Measurements from ENCODE around the gene SNAP47.
A peak's percentile ranks its signal among the peaks of the same experiment; 100 is the strongest.

SNAP47 gene

GRCh38 chr1:227790868-227791267 is 55.6 kb downstream of the SNAP47 start:
- intact Hi-C loops (cut with DNase I) = no loop called here
- peak in 1 of 42 donors; percentile 22 for DNase-seq

DNA sequence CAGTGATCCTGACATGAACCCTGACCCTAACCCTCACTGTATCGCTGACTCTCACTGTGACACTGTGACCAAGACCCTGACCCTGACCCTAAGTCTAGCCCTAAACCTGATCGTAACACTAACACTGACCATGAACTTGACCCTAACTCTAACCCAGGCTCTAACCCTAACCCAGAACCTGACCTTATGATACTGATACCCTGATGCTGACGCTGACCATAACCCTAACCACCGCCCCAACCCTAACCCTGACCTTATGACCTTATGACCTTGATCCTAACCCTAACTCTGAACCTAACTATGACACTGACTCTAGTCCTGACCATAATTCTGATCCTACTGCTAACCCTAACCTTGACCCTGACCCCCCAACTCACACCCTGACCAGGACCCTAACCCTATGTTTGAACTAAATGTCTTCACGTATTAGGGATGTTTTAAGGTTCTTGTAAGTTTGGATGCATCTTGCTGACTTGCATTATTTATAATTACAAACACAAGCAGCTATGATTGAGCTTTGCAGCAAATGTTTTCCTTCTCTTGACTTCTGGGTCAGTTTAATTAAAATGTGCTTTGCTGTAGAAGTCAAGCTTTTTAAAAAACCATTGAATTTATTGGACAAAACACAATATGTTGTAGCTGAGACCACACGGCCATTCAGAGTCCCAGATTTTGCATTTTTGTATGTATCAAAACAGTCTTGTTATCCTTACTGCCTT is 56.3 kb downstream of the SNAP47 start:
- intact Hi-C loops (cut with DNase I) = no loop called here
- DNase-seq = peak in 1 of 42 donors; percentile 14

GRCh38 chr1:227792216-227793078 is 57.2 kb downstream of the SNAP47 start:
- intact Hi-C loops (cut with DNase I) = no loop called here
- peak in 2 of 42 donors; percentile 35 to 36 for DNase-seq

- intact Hi-C loops (cut with DNase I) = no loop called here
Observed at GRCh38 chr1:227793079-227793947, 58.1 kb downstream of the SNAP47 start.

DNA sequence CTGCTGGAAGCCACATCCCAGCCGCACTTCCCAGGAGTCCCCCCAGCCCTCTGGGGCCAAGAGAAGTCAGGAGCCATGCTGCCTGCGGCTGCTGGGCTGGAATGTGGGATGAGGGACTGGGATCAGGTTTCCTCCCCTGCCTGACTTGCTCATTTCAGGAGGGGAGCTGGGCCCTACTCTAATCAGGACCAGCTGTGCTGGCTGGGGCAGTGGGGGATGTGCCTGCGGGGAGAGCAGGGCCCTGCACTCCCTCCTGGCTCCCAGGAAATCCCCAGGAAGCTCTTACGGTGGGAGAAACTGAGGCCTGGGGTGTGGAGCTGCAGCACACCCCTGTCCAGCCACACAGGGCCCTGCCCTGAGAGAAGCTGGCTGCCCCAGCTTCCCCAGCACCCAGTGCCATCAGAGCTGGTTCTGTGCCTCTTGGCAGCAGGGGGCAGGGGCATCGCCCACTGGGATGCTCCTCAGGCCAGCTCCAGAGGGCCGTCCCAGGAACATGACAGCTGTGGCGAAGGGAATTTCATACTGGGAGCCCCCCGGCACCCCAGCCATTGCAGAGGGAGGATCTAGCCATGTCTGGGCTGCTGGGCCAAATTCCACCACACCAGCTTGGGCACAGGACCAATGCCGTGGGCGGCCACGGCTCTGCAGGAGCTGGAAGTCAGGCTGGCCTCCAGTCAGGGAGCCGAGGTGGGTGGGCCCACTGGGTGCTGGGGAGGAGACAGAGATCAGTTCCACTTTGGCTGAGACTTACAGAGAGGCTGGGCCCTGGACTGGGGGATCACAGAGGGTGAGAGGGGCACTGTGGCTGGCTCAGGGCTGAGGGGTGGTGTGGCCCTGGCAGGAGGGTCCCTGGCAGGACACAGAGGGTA is 58.9 kb downstream of the SNAP47 start:
- intact Hi-C loops (cut with DNase I) = no loop called here
- peak in 2 of 42 donors; percentile 35 to 40 for DNase-seq

More at GRCh38 chr1:227793079-227793947, 58.1 kb downstream of the SNAP47 start:
- DNase-seq = peak in 1 of 42 donors; percentile 39

- peak in 1 of 42 donors; percentile 33 for DNase-seq
- intact Hi-C loops (cut with DNase I) = no loop called here
Observed at GRCh38 chr1:227794817-227795192, 59.6 kb downstream of the SNAP47 start.

- intact Hi-C loops (cut with DNase I) = no loop called here
Observed at GRCh38 chr1:227795732-227796131, 60.5 kb downstream of the SNAP47 start.

GRCh38 chr1:227796359-227796915 is 61.2 kb downstream of the SNAP47 start:
- intact Hi-C loops (cut with DNase I) = no loop called here
- no peak for DNase-seq

More at GRCh38 chr1:227795732-227796131, 60.5 kb downstream of the SNAP47 start:
- no peak for DNase-seq

DNA sequence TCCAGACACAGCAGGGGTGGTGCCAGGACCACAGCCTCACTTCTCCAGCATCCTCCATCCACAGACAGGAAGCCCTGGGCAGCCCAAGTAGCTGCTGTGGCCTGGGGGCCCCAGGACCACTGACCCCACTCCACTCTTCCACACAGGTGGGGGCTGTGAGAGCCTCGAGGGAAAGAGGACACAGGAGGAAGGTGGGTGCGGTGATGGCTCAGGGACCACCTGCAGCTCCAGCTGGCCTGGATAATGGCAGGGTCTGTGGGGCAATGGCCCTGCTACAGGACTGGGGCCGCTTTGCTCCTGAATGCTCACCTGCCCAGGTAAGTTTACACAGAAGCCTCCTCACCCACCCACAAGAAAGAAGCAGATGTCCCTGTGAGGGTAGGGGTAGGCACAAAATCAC is 61.9 kb downstream of the SNAP47 start:
- intact Hi-C loops (cut with DNase I) = no loop called here
- DNase-seq = no peak

GRCh38 chr1:227797625-227798024 is 62.4 kb downstream of the SNAP47 start:
- intact Hi-C loops (cut with DNase I) = no loop called here
- no peak for DNase-seq

GRCh38 chr1:227798078-227798802 is 63.0 kb downstream of the SNAP47 start:
- intact Hi-C loops (cut with DNase I) = no loop called here
- DNase-seq = no peak

DNA sequence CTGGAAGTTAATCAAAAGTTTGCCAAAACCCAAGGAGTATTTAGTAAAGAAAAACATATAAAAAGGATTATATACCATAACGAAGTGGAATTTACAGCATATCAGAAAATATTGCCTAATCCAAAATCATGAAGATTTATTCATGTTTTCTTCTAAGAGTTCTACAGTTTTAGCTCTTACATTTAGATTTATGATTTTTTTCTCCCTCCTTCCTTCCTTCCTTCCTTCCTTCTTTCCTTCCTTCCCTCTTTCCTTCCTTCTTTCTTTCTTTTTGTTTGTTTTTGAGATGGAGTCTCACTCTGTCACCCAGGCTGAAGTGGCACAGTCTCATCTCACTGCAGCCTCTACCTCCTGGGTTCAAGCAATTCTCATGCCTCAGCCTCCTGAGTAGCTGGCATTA is 64.5 kb downstream of the SNAP47 start:
- intact Hi-C loops (cut with DNase I) = no loop called here
- DNase-seq = no peak

- intact Hi-C loops (cut with DNase I) = no loop called here
- DNase-seq = no peak
Observed at GRCh38 chr1:227803933-227804332, 68.7 kb downstream of the SNAP47 start.

- DNase-seq = no peak
- intact Hi-C loops (cut with DNase I) = no loop called here
Observed at GRCh38 chr1:227805606-227806197, 70.5 kb downstream of the SNAP47 start.

DNA sequence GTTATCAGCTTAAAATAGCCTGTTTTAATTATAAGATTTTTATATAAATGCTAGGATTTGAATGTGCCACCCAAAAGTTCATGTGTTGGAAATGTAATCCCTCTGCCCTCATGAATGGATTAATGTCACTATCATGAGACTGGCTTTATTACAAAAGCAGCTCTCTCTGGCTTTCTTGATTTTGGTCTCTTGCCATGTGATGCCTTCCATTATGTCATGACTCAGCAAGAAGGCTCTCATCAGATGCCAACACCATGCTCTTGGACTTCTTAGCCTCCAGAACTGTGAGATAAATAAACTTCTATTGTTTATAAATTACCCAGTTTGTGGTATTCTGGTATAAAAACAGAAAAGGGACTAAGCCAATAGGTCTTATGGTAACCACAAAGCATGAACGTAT is 73.3 kb downstream of the SNAP47 start:
- intact Hi-C loops (cut with DNase I) = no loop called here
- no peak for DNase-seq

- intact Hi-C loops (cut with DNase I) = no loop called here
- no peak for DNase-seq
Observed at GRCh38 chr1:227809026-227809425, 73.8 kb downstream of the SNAP47 start.

GRCh38 chr1:227813962-227814361 is 78.7 kb downstream of the SNAP47 start:
- intact Hi-C loops (cut with DNase I) = no loop called here
- no peak for DNase-seq

All from head of caudate nucleus (tissue), 42 donors.